NT2/D1 (cell line): ENCODE results near the gene SLC34A3.

Experiments
- SUZ12 ChIP-seq: IDR thresholded peaks from 2 replicates; pipeline ENCODE4 v1.6.1; 2011; ENCODE audit not compliant: insufficient read length, insufficient read depth; ENCODE audit errors: extremely low read depth
- YY1 ChIP-seq: IDR thresholded peaks from 2 replicates; pipeline ENCODE4 v1.6.1; 2011; ENCODE audit not compliant: insufficient read length, insufficient read depth
- ZNF274 ChIP-seq: IDR thresholded peaks from 2 replicates; pipeline ENCODE4 v1.6.1; 2011; ENCODE audit warnings: mild to moderate bottlenecking, low read depth, low read length

DNA sequence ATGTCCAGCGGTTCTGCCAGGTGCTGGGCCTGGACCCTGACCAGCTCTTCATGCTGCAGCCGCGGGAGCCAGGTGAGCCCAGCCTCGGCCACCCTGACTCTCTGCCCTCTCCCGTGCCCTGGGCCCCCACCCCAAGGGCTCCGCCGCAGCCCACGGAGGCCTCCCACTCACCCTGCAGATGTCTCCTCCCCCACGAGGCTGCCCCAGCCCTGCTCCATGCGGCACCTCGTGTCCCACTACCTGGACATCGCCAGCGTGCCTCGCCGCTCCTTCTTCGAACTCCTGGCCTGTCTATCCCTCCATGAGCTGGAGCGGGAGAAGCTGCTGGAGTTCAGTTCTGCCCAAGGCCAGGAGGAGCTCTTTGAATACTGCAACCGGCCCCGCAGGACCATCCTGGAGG lies 16.1 kb upstream of the SLC34A3 start:
- TF ChIP-seq SUZ12 = no peak
- no peak for TF ChIP-seq YY1
- TF ChIP-seq ZNF274 = no peak
